Mucosa of gallbladder (tissue), 1 donor: ENCODE results near the gene PGM2. TPM values are rescaled to one million over a fixed set of nuclear protein-coding genes. Genes with fewer than 3 reads are reported as not detected.

Experiments used
- DNase-seq: peaks from one replicate; pipeline ENCODE4 v3.0.0-alpha.2; 2020; ENCODE audit warnings: low spot score
- total RNA-seq: library from RNA; stranded (reverse); gene quantifications from one replicate; pipeline ENCODE4 v1.2.1, GENCODE V29; 2021
- donor health status: DM: no; HTN: no; CAD: no.

The PGM2 gene
- total RNA-seq, 1 donor from 2014 or later: 37.3 TPM

- DNase-seq: no peak
These were observed 38.3 kb downstream of the PGM2 start for GRCh38 chr4:37864786-37865185.

GRCh38 chr4:37865450-37865849 lies 39.0 kb downstream of the PGM2 start:
- no peak for DNase-seq

GRCh38 chr4:37867102-37867501 lies 40.6 kb downstream of the PGM2 start:
- DNase-seq: no peak

GRCh38 chr4:37868238-37868637 lies 41.8 kb downstream of the PGM2 start:
- no peak for DNase-seq

- no peak for DNase-seq
These were observed 46.0 kb downstream of the PGM2 start for GRCh38 chr4:37872310-37872988.

GRCh38 chr4:37873386-37873785 lies 46.9 kb downstream of the PGM2 start:
- DNase-seq: no peak

- DNase-seq: no peak
These were observed 49.7 kb downstream of the PGM2 start for GRCh38 chr4:37876156-37876555.

- DNase-seq: no peak
These were observed 52.9 kb downstream of the PGM2 start for GRCh38 chr4:37879365-37879764.

- DNase-seq: no peak
These were observed 55.3 kb downstream of the PGM2 start for GRCh38 chr4:37881811-37882210.

- no peak for DNase-seq
These were observed 56.3 kb downstream of the PGM2 start for GRCh38 chr4:37882665-37883296.

GRCh38 chr4:37884855-37885487 lies 58.5 kb downstream of the PGM2 start:
- DNase-seq: no peak

GRCh38 chr4:37885496-37885895 lies 59.0 kb downstream of the PGM2 start:
- peak; percentile 40 for DNase-seq

GRCh38 chr4:37889849-37890800 lies 63.6 kb downstream of the PGM2 start:
- DNase-seq: peak; percentile 70

- DNase-seq: peak; percentile 18
These were observed 64.3 kb downstream of the PGM2 start, which contains the start of gene TBC1D1 for GRCh38 chr4:37890801-37891259. TBC1D1 (plus strand) TSS chr4:37891084; CDS start chr4:37902096, 11,012 bp downstream.

GRCh38 chr4:37891260-37892159 lies 65.0 kb downstream of the PGM2 start:
- DNase-seq: peak; percentile 35

- no peak for DNase-seq
These were observed 66.2 kb downstream of the PGM2 start for GRCh38 chr4:37892641-37893040.

GRCh38 chr4:37893164-37893563 lies 66.7 kb downstream of the PGM2 start:
- no peak for DNase-seq

- no peak for DNase-seq
These were observed 68.8 kb downstream of the PGM2 start for GRCh38 chr4:37895271-37895670.

- DNase-seq: no peak
These were observed 69.8 kb downstream of the PGM2 start for GRCh38 chr4:37896206-37896860.

GRCh38 chr4:37902212-37902611 lies 75.7 kb downstream of the PGM2 start:
- no peak for DNase-seq
